WTC11 (cell line): Measurements from ENCODE around the gene CNOT6L. TPM values are rescaled to one million over a fixed set of nuclear protein-coding genes. Genes with fewer than 3 reads are reported as not detected.

ENCODE experiments used
- ATAC-seq: fragments of 200-7000 bp; cut with Tn5 transposase; 2 replicates; pipeline ENCODE4 v1.10.0; 2021; ENCODE audit warnings: mild to moderate bottlenecking, moderate library complexity
- CTCF ChIA-PET: fragments of 300-600 bp; sonication (Branson Sonifier 250); formaldehyde crosslinking; loops from one replicate; lab custom pipeline; 2021; ENCODE audit warnings: antibody characterized with exemption; lab: Charles Lee
- POLR2A ChIA-PET: fragments of 350-600 bp; sonication (Branson Sonifier 250); formaldehyde crosslinking; loops from one replicate; lab custom pipeline; 2021; ENCODE audit warnings: antibody characterized with exemption; lab: Charles Lee
- DNase-seq: peaks from one replicate; pipeline ENCODE4 v3.0.0; 2021; ENCODE audit warnings: low spot score
- H3K27ac Mint-ChIP-seq: 2 replicates; pipeline ENCODE4 v1.8.0; 2021; ENCODE audit warnings: mixed read lengths
- H3K27me3 Mint-ChIP-seq: 2 replicates; pipeline ENCODE4 v1.8.0; 2021; ENCODE audit warnings: low read depth, mild to moderate bottlenecking, moderate library complexity, mixed read lengths
- H3K36me3 Mint-ChIP-seq: 2 replicates; pipeline ENCODE4 v1.8.0; 2021; ENCODE audit warnings: mixed read lengths
- H3K4me1 Mint-ChIP-seq: 2 replicates; pipeline ENCODE4 v1.8.0; 2022; ENCODE audit warnings: mixed read lengths
- H3K4me3 Mint-ChIP-seq: 2 replicates; pipeline ENCODE4 v1.8.0; 2021; ENCODE audit warnings: mild to moderate bottlenecking, moderate library complexity, mixed read lengths
- H3K9me3 Mint-ChIP-seq: 2 replicates; pipeline ENCODE4 v1.8.0; 2021; ENCODE audit warnings: mixed read lengths
- NFATC4 ChIP-seq: fragments of 250-450 bp; sonication (Bioruptor Pico); IDR thresholded peaks from 2 replicates; pipeline ENCODE4 v1.9.0; 2021; ENCODE audit warnings: mild to moderate bottlenecking
- PRRX2 ChIP-seq: fragments of 250-450 bp; sonication (Bioruptor Pico); IDR thresholded peaks from 2 replicates; pipeline ENCODE4 v1.8.0; 2021; ENCODE audit warnings: mild to moderate bottlenecking
- SOX15 ChIP-seq: fragments of 250-450 bp; sonication (Bioruptor Pico); IDR thresholded peaks from 2 replicates; pipeline ENCODE4 v1.9.0; 2021; ENCODE audit warnings: mild to moderate bottlenecking
- ZNF121 ChIP-seq: sonication (generic); formaldehyde crosslinking; IDR thresholded peaks from 2 replicates; pipeline ENCODE4 v1.8.0; 2023; ENCODE audit warnings: missing genetic modification reagents
- ZNF219 ChIP-seq: sonication (generic); formaldehyde crosslinking; IDR thresholded peaks from 2 replicates; pipeline ENCODE4 v1.8.0; 2023; ENCODE audit warnings: missing genetic modification reagents, mild to moderate bottlenecking, borderline replicate concordance
- ZNF232 ChIP-seq: sonication (generic); formaldehyde crosslinking; IDR thresholded peaks from 2 replicates; pipeline ENCODE4 v1.8.0; 2022; ENCODE audit warnings: mild to moderate bottlenecking, missing genetic modification reagents
- total RNA-seq: library from RNA; stranded (reverse); gene quantifications from 3 replicates; pipeline ENCODE4 v1.2.3, GENCODE V29; 2021
- TF ChIP-seq, protein P1 (sequence below): sonication (generic); formaldehyde crosslinking; IDR thresholded peaks from 2 replicates; pipeline ENCODE4 v1.8.1; 2023; ENCODE audit warnings: mild to moderate bottlenecking, missing genetic modification reagents
- TF ChIP-seq, protein P2 (sequence below): sonication (generic); formaldehyde crosslinking; IDR thresholded peaks from 2 replicates; pipeline ENCODE4 v1.8.1; 2023; ENCODE audit warnings: mild to moderate bottlenecking, missing genetic modification reagents, borderline replicate concordance
- TF ChIP-seq, protein P3 (sequence below): sonication (generic); formaldehyde crosslinking; IDR thresholded peaks from 2 replicates; pipeline ENCODE4 v1.8.1; 2022; ENCODE audit warnings: missing genetic modification reagents, borderline replicate concordance
- TF ChIP-seq, protein P4 (sequence below): sonication (generic); formaldehyde crosslinking; IDR thresholded peaks from 2 replicates; pipeline ENCODE4 v1.8.0; 2022; ENCODE audit warnings: mild to moderate bottlenecking, missing genetic modification reagents
- TF ChIP-seq, protein P5 (sequence below): sonication (generic); formaldehyde crosslinking; IDR thresholded peaks from 2 replicates; pipeline ENCODE4 v1.8.1; 2023; ENCODE audit warnings: mild to moderate bottlenecking, missing genetic modification reagents, moderate library complexity
- TF ChIP-seq, protein P6 (sequence below): sonication (generic); formaldehyde crosslinking; IDR thresholded peaks from 2 replicates; pipeline ENCODE4 v1.8.1; 2023; ENCODE audit warnings: mild to moderate bottlenecking, moderate library complexity, missing genetic modification reagents
- TF ChIP-seq, protein P7 (sequence below): sonication (generic); formaldehyde crosslinking; IDR thresholded peaks from 2 replicates; pipeline ENCODE4 v1.8.0; 2023; ENCODE audit warnings: mild to moderate bottlenecking, missing genetic modification reagents
- TF ChIP-seq, protein P8 (sequence below): fragments of 250-450 bp; sonication (Bioruptor Pico); conservative IDR thresholded peaks from 2 replicates; pipeline ENCODE4 v1.9.0; 2021; ENCODE audit warnings: mild to moderate bottlenecking

The CNOT6L gene
- total RNA-seq, 1 experiment from 2014 or later, result 21.6 TPM

DNA sequence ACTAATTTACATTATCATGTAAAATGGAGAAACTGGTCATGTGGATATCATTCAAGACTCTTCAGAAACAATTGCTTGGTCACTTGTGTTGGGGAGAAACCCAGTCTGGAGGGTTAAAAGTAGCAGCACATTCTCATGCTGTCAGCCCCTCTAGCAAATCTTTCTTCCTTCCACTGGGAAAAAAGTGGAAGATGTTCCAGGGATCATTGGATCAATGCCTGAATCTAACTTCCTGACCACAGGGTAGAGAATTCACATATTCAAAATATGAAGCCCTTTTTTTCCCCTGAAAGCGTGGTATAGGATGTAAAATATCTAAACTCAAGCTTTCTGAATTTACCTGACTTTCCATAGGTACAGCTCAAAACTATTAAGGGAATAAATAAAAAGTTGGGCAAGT, 115.5 kb downstream of the CNOT6L start:
- Mint-ChIP-seq H3K27me3 (no peaks in the 10 kb centered on the region), H3K4me1 (peaks cover 11% of the 10 kb centered on the region), H3K4me3 (no peak overlapping the region), H3K36me3 (no peaks in the 10 kb centered on the region)
- CTCF ChIA-PET, result no interaction called here
- no peak for ATAC-seq
- TF ChIP-seq, protein P1, sequence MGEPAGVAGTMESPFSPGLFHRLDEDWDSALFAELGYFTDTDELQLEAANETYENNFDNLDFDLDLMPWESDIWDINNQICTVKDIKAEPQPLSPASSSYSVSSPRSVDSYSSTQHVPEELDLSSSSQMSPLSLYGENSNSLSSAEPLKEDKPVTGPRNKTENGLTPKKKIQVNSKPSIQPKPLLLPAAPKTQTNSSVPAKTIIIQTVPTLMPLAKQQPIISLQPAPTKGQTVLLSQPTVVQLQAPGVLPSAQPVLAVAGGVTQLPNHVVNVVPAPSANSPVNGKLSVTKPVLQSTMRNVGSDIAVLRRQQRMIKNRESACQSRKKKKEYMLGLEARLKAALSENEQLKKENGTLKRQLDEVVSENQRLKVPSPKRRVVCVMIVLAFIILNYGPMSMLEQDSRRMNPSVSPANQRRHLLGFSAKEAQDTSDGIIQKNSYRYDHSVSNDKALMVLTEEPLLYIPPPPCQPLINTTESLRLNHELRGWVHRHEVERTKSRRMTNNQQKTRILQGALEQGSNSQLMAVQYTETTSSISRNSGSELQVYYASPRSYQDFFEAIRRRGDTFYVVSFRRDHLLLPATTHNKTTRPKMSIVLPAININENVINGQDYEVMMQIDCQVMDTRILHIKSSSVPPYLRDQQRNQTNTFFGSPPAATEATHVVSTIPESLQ, result no peak
- TF ChIP-seq, protein P2, sequence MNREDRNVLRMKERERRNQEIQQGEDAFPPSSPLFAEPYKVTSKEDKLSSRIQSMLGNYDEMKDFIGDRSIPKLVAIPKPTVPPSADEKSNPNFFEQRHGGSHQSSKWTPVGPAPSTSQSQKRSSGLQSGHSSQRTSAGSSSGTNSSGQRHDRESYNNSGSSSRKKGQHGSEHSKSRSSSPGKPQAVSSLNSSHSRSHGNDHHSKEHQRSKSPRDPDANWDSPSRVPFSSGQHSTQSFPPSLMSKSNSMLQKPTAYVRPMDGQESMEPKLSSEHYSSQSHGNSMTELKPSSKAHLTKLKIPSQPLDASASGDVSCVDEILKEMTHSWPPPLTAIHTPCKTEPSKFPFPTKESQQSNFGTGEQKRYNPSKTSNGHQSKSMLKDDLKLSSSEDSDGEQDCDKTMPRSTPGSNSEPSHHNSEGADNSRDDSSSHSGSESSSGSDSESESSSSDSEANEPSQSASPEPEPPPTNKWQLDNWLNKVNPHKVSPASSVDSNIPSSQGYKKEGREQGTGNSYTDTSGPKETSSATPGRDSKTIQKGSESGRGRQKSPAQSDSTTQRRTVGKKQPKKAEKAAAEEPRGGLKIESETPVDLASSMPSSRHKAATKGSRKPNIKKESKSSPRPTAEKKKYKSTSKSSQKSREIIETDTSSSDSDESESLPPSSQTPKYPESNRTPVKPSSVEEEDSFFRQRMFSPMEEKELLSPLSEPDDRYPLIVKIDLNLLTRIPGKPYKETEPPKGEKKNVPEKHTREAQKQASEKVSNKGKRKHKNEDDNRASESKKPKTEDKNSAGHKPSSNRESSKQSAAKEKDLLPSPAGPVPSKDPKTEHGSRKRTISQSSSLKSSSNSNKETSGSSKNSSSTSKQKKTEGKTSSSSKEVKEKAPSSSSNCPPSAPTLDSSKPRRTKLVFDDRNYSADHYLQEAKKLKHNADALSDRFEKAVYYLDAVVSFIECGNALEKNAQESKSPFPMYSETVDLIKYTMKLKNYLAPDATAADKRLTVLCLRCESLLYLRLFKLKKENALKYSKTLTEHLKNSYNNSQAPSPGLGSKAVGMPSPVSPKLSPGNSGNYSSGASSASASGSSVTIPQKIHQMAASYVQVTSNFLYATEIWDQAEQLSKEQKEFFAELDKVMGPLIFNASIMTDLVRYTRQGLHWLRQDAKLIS (CRISPR knock-in tag), result no peak
- TF ChIP-seq, protein P3, sequence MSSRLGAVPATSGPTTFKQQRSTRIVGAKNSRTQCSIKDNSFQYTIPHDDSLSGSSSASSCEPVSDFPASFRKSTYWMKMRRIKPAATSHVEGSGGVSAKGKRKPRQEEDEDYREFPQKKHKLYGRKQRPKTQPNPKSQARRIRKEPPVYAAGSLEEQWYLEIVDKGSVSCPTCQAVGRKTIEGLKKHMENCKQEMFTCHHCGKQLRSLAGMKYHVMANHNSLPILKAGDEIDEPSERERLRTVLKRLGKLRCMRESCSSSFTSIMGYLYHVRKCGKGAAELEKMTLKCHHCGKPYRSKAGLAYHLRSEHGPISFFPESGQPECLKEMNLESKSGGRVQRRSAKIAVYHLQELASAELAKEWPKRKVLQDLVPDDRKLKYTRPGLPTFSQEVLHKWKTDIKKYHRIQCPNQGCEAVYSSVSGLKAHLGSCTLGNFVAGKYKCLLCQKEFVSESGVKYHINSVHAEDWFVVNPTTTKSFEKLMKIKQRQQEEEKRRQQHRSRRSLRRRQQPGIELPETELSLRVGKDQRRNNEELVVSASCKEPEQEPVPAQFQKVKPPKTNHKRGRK, result no peak
- TF ChIP-seq, protein P4, sequence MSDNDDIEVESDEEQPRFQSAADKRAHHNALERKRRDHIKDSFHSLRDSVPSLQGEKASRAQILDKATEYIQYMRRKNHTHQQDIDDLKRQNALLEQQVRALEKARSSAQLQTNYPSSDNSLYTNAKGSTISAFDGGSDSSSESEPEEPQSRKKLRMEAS (CRISPR knock-in tag), result no peak
- TF ChIP-seq SOX15 (CRISPR knock-in tag) (no peak), PRRX2 (CRISPR knock-in tag) (no peak), ZNF219 (CRISPR knock-in tag) (no peak), ZNF232 (CRISPR knock-in tag) (no peak), ZNF121 (CRISPR knock-in tag) (no peak), NFATC4 (no peak)
- TF ChIP-seq, protein P5, sequence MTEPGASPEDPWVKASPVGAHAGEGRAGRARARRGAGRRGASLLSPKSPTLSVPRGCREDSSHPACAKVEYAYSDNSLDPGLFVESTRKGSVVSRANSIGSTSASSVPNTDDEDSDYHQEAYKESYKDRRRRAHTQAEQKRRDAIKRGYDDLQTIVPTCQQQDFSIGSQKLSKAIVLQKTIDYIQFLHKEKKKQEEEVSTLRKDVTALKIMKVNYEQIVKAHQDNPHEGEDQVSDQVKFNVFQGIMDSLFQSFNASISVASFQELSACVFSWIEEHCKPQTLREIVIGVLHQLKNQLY, result no peak
- TF ChIP-seq, protein P6, sequence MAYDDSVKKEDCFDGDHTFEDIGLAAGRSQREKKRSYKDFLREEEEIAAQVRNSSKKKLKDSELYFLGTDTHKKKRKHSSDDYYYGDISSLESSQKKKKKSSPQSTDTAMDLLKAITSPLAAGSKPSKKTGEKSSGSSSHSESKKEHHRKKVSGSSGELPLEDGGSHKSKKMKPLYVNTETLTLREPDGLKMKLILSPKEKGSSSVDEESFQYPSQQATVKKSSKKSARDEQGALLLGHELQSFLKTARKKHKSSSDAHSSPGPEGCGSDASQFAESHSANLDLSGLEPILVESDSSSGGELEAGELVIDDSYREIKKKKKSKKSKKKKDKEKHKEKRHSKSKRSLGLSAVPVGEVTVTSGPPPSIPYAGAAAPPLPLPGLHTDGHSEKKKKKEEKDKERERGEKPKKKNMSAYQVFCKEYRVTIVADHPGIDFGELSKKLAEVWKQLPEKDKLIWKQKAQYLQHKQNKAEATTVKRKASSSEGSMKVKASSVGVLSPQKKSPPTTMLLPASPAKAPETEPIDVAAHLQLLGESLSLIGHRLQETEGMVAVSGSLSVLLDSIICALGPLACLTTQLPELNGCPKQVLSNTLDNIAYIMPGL (CRISPR knock-in tag), result no peak
- TF ChIP-seq, protein P7, sequence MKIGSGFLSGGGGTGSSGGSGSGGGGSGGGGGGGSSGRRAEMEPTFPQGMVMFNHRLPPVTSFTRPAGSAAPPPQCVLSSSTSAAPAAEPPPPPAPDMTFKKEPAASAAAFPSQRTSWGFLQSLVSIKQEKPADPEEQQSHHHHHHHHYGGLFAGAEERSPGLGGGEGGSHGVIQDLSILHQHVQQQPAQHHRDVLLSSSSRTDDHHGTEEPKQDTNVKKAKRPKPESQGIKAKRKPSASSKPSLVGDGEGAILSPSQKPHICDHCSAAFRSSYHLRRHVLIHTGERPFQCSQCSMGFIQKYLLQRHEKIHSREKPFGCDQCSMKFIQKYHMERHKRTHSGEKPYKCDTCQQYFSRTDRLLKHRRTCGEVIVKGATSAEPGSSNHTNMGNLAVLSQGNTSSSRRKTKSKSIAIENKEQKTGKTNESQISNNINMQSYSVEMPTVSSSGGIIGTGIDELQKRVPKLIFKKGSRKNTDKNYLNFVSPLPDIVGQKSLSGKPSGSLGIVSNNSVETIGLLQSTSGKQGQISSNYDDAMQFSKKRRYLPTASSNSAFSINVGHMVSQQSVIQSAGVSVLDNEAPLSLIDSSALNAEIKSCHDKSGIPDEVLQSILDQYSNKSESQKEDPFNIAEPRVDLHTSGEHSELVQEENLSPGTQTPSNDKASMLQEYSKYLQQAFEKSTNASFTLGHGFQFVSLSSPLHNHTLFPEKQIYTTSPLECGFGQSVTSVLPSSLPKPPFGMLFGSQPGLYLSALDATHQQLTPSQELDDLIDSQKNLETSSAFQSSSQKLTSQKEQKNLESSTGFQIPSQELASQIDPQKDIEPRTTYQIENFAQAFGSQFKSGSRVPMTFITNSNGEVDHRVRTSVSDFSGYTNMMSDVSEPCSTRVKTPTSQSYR (CRISPR knock-in tag), result no peak
- TF ChIP-seq, protein P8, sequence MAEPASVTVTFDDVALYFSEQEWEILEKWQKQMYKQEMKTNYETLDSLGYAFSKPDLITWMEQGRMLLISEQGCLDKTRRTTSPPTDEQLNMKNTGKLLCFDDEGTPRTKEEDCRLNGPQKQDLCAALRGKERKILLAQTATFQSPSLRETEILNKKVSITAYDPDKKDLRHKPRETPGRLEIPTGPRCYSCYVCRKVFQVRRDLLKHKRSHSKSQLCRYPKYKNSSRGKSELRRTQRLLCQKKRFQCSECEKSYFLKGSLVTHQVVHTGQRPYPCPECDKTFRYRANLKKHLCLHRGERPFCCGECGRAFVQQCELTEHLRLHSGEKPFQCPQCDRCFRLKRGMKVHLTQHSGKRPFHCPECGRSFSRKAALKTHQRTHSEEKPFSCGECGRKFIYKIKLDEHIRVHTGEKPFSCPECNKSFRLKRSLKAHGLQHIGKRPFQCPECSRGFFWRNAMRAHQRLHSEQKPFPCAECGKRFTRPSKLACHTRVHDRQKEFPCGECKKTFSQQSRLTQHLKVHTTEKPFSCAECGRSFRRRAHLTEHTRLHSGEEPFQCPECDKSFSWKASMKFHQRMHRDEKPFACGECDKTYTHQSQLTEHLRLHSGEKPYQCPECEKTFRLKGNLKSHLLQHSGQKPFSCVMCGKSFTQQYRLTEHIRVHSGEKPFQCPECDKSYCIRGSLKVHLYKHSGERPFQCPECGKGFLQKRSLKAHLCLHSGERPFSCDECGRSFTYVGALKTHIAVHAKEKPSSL (CRISPR knock-in tag), result no peak
- TF ChIP-seq, all 79 proteins: peak for 0
- DNase-seq, result no peak
- POLR2A ChIA-PET, result no interaction called here
- Mint-ChIP-seq H3K9me3 (no peaks in the 10 kb centered on the region), H3K27ac (no peak overlapping the region)
